Right lobe of liver (tissue), 4 donors: ENCODE results near the gene RIPOR2.

Experiments
- POLR2A ChIP-seq: fragments of 450-650 bp; IDR thresholded peaks from one replicate; pipeline ENCODE4 v1.6.1; 2017; ENCODE audit warnings: antibody characterized with exemption, mild to moderate bottlenecking
- TF ChIP-seq, protein P1 (sequence below), 4 donors: fragments of 200-600 bp in 3 of 4; fragments of 450-650 bp in 1 of 4; IDR thresholded peaks; one replicate each; pipeline versions ENCODE4 v1.5.1 to v1.8.0; 2016 to 2022; ENCODE audit warnings: antibody characterized with exemption in 4 of 4, mild to moderate bottlenecking in 2 of 4
- donor health status: DM: no; HTN: no; CAD: no.
- donor health status: DM: no; HTN: no; CAD: no.
- donor health status: DM: no; HTN: yes; CAD: no.

DNA sequence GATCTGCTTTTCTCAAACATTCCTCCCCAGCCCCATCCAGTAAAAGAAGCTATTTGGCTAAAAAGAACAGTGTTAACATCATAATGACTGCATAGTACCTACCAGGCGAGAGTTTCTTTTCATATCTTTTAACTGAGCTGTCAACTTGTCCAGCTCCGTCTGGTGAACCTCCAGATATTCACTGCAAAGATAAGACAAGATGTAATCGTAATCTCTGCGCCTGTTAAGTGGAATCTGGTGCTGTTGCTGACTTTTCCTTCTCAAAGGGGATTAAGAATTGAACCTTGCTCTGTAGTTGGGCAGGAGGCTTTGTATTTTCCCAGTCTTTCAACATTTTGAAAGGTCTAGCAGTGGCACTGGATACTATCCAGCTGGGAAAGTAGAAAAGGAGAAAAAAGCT lies 63.0 kb downstream of the RIPOR2 start:
- TF ChIP-seq, protein P1, sequence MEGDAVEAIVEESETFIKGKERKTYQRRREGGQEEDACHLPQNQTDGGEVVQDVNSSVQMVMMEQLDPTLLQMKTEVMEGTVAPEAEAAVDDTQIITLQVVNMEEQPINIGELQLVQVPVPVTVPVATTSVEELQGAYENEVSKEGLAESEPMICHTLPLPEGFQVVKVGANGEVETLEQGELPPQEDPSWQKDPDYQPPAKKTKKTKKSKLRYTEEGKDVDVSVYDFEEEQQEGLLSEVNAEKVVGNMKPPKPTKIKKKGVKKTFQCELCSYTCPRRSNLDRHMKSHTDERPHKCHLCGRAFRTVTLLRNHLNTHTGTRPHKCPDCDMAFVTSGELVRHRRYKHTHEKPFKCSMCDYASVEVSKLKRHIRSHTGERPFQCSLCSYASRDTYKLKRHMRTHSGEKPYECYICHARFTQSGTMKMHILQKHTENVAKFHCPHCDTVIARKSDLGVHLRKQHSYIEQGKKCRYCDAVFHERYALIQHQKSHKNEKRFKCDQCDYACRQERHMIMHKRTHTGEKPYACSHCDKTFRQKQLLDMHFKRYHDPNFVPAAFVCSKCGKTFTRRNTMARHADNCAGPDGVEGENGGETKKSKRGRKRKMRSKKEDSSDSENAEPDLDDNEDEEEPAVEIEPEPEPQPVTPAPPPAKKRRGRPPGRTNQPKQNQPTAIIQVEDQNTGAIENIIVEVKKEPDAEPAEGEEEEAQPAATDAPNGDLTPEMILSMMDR (IDR thresholded peaks at IDR 0.05): no peak
- no peak for TF ChIP-seq POLR2A
